ENCODE results near the gene MTPN. TPM values are rescaled to one million over a fixed set of nuclear protein-coding genes. Genes with fewer than 3 reads are reported as not detected.

Gene MTPN
- total RNA-seq, 1 experiment from 2014 or later = 98.2 TPM

- H3K27ac Mint-ChIP-seq = no peak overlapping the region
- no peak overlapping the region for H3K27ac ChIP-seq (ENCODE audit: insufficient read length, low read depth, low read length)
- peaks cover 0 to 10% (median 6%) of the 10 kb centered on the region in 3 experiments; a peak in 3 of 7 replicates for H3K36me3 Mint-ChIP-seq (ENCODE audit: insufficient read depth in 1 of 3, low read depth in 3 of 3)
- H3K4me2 ChIP-seq (ENCODE audit: insufficient read depth, insufficient read length, low read length) = no peak overlapping the region
- no CpG with 5 or more reads among the region's 1 CpG for WGBS (ENCODE audit: extremely low coverage, insufficient read length, low lambda C conversion rate)
- H2AK5ac ChIP-seq (ENCODE audit: insufficient read length, low read length) = no peak overlapping the region
- no peaks in the 10 kb centered on the region for H3K9me3 ChIP-seq (ENCODE audit: control insufficient read depth, low read depth, low read length)
- no peak overlapping the region for H3K56ac ChIP-seq (ENCODE audit: insufficient read length, low read depth, low read length)
- H4K20me1 ChIP-seq (ENCODE audit: control insufficient read depth, insufficient read depth, insufficient read length) = no peaks in the 10 kb centered on the region
- no peak overlapping the region for H2BK120ac ChIP-seq (ENCODE audit: low read depth, low read length, poor library complexity, severe bottlenecking)
- H2BK5ac ChIP-seq (ENCODE audit: insufficient read length, low read length) = no peak overlapping the region
- no peak overlapping the region for H4K8ac ChIP-seq (replicated peaks; ENCODE audit: insufficient read length, low read depth, low read length)
- H3K23ac ChIP-seq (ENCODE audit: insufficient read length, low read depth, low read length) = no peak overlapping the region
- DNase-seq = no peak
- H2BK12ac ChIP-seq (ENCODE audit: insufficient read length, low read depth, low read length) = no peak overlapping the region
- no peak overlapping the region for H3K9ac ChIP-seq (ENCODE audit: extremely low read depth, insufficient read length, low read length)
- no peaks in the 10 kb centered on the region for H3K27me3 Mint-ChIP-seq (ENCODE audit: low read depth)
- H4K5ac ChIP-seq (ENCODE audit: insufficient read length, low read depth, low read length) = no peak overlapping the region
- no peak overlapping the region for H2BK15ac ChIP-seq (ENCODE audit: low read depth, low read length)
- H3K4ac ChIP-seq (ENCODE audit: low read depth, low read length) = no peak overlapping the region
- H4K91ac ChIP-seq (ENCODE audit: insufficient read length, low read depth, low read length) = no peak overlapping the region
- no peak overlapping the region for H3K14ac ChIP-seq (ENCODE audit: insufficient read depth, low read length)
- H2AFZ ChIP-seq (ENCODE audit: low read length) = no peak overlapping the region
- no peaks in the 10 kb centered on the region for H3K27me3 ChIP-seq (ENCODE audit: insufficient read depth, low read length)
- H3K4me1 ChIP-seq (ENCODE audit: insufficient read depth, low read length) = no peaks in the 10 kb centered on the region
- no peaks in the 10 kb centered on the region for H3K9me3 Mint-ChIP-seq
- no peak overlapping the region for H3K4me3 Mint-ChIP-seq
- peaks cover 5 to 6% of the 10 kb centered on the region in 2 experiments; a peak in 2 of 4 replicates for H3K4me1 Mint-ChIP-seq
- TF ChIP-seq CTCF (conservative IDR thresholded peaks at IDR 0.05) = no peak
- no peak overlapping the region for H3K18ac ChIP-seq (ENCODE audit: insufficient read length, low read depth, low read length)
- H3K23me2 ChIP-seq (ENCODE audit: insufficient read length, low read depth, low read length, poor library complexity, severe bottlenecking) = no peaks in the 10 kb centered on the region
- H2BK20ac ChIP-seq (ENCODE audit: low read depth, low read length, poor library complexity, severe bottlenecking) = no peak overlapping the region
- H3K79me1 ChIP-seq (ENCODE audit: insufficient read depth, low read depth, low read length, poor library complexity, severe bottlenecking) = no peaks in the 10 kb centered on the region
- 0 out of 2 replicates have a peak, but pooled peaks cover 3% of the 10 kb centered on the region for H3K79me2 ChIP-seq (ENCODE audit: insufficient read depth, low read length)
- no peak overlapping the region for H3T11ph ChIP-seq (ENCODE audit: low read length)
Observed at GRCh38 chr7:135958173-135958572, 19.0 kb downstream of the MTPN start.

All from H9 (cell line).